ENCODE results near the gene ANK3. TPM values are rescaled to one million over a fixed set of nuclear protein-coding genes. Genes with fewer than 3 reads are reported as not detected.

Gene ANK3
- total RNA-seq, 1 donor from 2014 or later, result 260 TPM

GRCh38 chr10:60277656-60278055, 112.0 kb downstream of the ANK3 start:
- DNase-seq, result no peak

- DNase-seq, result no peak
Measured at GRCh38 chr10:60276232-60276631, 113.4 kb downstream of the ANK3 start.

DNA sequence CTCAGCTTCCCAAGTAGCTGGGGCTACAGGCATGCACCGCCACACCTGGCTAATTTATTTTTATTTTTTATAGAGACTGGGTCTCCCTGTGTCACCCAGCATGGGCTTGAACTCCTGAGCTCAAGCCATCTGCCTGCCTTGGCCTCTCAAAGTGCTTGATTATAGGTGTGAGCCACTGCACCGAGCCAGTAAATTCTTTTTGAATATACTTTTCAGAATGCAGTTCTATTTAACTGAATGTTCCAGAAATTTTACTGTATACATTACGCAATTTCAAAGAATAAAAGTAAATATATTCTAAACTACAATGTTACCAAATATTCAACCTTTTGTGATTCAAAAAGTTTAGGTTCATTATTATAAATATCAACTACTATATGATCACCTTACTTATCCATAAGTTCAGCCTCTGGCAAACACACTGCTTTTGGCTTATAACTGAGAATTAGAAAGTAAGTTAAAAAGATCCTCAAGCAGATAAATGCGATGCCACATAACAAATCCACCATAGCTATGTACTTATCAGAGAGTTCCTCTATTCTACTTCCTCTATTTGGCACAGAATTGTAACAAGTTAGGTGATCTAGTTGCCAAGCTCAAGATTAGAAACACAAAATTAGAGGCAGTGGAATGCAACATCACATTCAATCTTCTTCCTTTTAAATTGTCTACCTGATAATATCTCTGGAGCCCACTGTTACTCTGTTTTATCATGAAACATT, 118.2 kb downstream of the ANK3 start:
- no peak for DNase-seq

GRCh38 chr10:60270426-60270825, 119.2 kb downstream of the ANK3 start:
- DNase-seq, result no peak

- DNase-seq, result no peak
Measured at GRCh38 chr10:60267802-60268201, 121.9 kb downstream of the ANK3 start.

DNA sequence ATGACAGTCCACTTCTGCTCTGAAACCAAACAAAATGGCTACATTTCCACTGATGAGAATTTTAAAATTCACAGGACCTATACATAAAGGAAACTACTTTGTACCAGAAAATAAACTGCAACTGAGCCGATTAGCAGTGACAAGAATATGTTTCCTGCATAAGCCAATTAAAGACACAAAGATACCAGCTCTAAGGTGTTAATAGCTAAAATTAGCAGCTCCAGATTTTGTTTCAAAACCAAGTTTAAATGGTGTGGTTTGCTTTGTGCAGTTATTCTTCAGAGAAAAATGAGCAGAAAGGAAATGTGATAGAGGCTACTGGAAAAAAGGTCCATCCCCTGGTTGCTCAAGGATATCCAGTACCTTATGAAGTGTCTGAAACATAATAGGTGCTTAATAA, 123.2 kb downstream of the ANK3 start:
- DNase-seq, result no peak

GRCh38 chr10:60262647-60263126, 127.0 kb downstream of the ANK3 start:
- DNase-seq, result no peak

- no peak for DNase-seq
Measured at GRCh38 chr10:60260321-60260720, 129.4 kb downstream of the ANK3 start.

GRCh38 chr10:60258429-60258797, 131.3 kb downstream of the ANK3 start:
- no peak for DNase-seq

DNA sequence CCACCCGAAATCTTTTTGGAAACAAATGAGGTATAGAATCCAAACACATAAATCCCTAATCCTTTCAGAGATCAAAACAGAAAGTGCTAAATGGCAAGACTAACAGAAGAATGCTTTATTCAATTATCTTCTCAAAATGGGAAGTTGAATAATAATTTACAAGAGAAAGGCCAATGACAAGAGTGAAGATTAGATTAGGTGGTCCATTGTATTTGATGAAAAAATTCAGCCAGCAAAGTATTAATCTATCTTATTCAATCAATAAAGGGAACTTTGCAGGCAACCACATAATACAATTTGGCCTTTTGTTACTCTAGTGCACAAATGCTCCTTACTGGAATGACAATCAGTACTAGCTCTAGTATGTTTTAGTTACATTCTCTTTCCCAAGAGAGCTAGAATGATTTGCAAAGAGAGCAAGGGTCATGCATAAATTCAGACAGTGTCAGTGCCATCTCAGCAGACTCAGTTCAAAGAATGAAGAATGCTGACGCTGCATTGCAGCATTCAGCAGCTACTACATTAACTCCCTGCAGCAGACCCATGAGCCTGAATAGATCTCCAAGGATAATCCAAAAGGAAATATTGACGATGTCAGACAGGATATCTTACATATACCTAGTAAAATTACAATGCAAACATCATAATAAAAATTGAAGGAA, 131.8 kb downstream of the ANK3 start:
- DNase-seq, result no peak

GRCh38 chr10:60254776-60255175, 134.9 kb downstream of the ANK3 start:
- no peak for DNase-seq

DNA sequence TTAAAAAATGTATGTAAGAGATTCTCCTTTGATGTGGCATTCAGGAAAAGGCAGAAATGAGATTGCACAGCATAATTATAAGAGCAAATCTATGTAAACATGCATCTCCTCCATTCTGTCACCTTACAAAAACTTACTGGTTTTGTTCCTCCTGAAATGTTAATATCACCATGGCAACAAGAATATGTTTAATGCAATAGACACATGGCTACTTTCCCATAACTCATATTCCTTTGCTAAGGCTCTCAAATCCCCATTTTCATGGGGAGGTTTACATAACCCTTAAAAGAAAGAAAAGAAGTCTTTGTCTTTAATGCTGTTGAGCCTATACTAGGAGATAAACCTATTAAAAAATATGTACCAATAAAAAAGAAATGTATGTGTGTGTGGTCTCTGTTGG, 136.2 kb downstream of the ANK3 start:
- DNase-seq, result no peak

- DNase-seq, result no peak
Measured at GRCh38 chr10:60252688-60253087, 137.0 kb downstream of the ANK3 start.

DNA sequence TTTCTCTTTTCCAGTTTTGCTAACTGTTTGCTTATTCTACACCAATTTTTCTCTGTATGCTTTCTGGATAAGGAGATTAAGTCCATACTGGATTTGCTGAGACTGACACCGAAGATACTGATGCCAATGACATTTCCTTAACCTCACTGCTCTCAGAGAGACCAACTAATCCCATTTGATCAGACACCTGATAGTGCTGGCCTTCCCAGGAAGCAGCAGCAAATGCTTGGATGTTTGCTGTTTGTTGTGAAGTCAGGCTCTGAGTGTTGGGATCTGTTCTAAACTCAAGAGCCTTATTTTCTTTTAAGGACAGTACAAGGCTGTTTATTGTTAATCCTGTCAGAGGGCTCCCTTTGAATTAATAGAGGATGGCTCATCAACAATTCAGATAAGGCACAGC, 143.3 kb downstream of the ANK3 start:
- DNase-seq, result no peak

DNA sequence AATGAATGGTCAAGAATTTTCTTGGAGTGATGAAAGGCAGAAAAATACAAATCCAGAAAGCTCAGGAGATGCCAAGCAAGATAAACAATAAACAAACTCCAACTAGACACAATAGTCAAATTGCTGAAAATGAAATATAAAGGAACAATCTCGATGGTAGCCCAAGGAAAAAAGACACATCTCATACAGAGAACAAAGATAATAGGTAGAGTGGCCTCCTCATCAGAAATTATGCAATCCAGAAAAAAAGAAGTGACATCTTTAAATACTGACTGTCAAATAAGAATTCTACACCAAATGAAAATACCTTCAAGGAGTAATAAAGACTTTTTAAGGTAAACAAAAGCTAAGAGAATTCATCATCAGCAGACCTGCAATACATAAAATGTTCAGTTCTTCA, 150.4 kb downstream of the ANK3 start:
- no peak for DNase-seq

DNA sequence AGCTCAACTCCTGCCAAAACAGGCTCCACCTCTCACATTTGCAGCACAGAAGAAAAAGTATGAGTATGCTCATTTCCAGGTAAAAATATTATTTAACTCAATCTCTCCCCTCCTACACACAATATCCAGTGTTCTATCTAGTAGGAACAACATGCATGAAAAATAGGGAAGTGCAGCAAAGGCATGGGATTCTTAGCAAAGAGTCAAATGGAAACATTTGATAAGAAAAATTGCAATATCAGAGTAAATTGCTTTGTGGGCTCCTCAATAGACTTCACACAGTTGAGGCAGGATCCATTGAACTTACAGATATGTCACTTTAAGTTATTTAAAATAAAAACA, 150.9 kb downstream of the ANK3 start:
- no peak for DNase-seq

DNA sequence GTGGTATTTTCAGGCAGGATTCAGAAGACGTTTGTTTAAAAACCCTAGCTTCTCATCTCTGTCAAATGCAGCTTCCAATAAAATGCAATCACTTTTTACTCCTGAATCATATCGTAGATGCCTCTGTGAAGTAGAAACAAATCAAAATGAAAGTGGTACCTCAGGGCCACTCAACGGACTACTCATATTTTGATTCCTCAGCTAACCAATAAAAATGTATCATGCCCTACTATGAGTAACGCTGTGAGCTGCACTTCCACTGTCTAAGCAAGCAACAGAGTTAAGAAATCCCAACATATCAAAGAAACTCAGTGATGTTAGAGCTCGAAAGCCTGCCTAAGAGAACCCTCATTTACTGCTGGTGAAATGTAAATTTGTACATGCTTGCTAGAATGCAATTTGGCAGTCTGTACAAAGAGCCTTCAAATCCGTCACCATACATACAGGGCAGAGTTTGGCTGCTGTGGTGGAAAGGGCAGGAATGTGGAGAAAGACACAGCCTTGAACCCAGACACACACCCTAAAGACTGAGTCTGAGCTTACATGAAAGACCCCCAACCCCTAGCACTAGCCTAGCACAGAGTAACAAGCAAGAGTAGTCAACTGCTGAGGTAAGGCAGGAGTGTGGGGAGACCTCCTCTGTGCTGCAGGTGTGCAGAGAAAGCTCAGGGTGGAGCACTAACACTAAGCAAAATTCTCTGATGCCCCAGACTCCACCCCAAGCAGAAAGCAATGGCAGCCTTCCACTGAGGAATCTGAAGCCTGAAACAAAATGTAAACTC, 151.5 kb downstream of the ANK3 start:
- no peak for DNase-seq

GRCh38 chr10:60236869-60237524, 152.7 kb downstream of the ANK3 start:
- no peak for DNase-seq

- DNase-seq, result no peak
Measured at GRCh38 chr10:60235001-60235400, 154.7 kb downstream of the ANK3 start.

DNA sequence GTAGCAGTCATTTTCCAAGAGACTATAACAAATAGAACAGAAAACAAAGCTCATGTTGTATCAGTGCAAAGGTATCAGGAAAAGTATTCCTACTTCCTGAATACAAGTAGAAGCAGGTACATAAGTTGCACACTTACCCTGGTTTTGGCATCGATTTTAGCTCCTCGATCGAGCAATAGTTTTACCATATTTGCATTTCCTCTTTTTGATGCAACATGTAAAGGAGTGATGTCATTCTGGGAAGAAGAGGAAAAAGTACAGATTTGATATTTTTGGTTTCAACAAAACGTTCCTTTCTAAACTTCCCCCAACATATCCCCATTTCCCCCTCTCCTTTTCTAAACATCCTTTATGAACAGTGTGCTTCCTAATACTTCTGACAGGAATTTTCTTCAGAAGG, 155.1 kb downstream of the ANK3 start:
- no peak for DNase-seq

- DNase-seq, result no peak
Measured at GRCh38 chr10:60230892-60231291, 158.8 kb downstream of the ANK3 start.

- no peak for DNase-seq
Measured at GRCh38 chr10:60224066-60224705, 165.5 kb downstream of the ANK3 start.
